Kidney epithelial cell (primary cell): Measurements from ENCODE around the gene ADRA2C. TPM values are rescaled to one million over a fixed set of nuclear protein-coding genes. Genes with fewer than 3 reads are reported as not detected.

Experiments
- DNase-seq: peaks from one replicate; pipeline ENCODE4 v3.0.0-alpha.2; 2010; ENCODE audit warnings: low read depth
- H3K27me3 ChIP-seq: 2 replicates; pipeline ENCODE4 v1.6.0; 2011; ENCODE audit warnings: low read length; ENCODE audit not compliant: control insufficient read depth, insufficient read depth
- H3K36me3 ChIP-seq: 2 replicates; pipeline ENCODE4 v1.5.1; 2011; ENCODE audit warnings: low read length; ENCODE audit not compliant: control insufficient read depth, insufficient read depth
- H3K4me3 ChIP-seq: 2 replicates; pipeline ENCODE4 v1.5.1; 2011; ENCODE audit warnings: low read depth, mild to moderate bottlenecking, control low read depth, low read length
- CTCF ChIP-seq: IDR thresholded peaks from 2 replicates; pipeline ENCODE4 v1.5.1; 2011; ENCODE audit warnings: mild to moderate bottlenecking, moderate library complexity, low read length, control low read depth, inconsistent platforms; ENCODE audit not compliant: insufficient read depth, poor library complexity, severe bottlenecking
- total RNA-seq: library from RNA; depleted of rRNA; stranded (reverse); fragments of >200 nt; gene quantifications from 2 replicates; pipeline ENCODE4 v1.2.3, GENCODE V29; 2015

ADRA2C gene
- total RNA-seq, 1 donor from 2014 or later: 1.0 TPM

- no peak for TF ChIP-seq CTCF
- H3K4me3 ChIP-seq: no peak overlapping the region
- no peak for DNase-seq
- no peaks in the 10 kb centered on the region for H3K36me3 ChIP-seq
- H3K27me3 ChIP-seq: peaks cover 6% of the 10 kb centered on the region
These were observed 36.6 kb downstream of the ADRA2C start for GRCh38 chr4:3802571-3803474.

DNA sequence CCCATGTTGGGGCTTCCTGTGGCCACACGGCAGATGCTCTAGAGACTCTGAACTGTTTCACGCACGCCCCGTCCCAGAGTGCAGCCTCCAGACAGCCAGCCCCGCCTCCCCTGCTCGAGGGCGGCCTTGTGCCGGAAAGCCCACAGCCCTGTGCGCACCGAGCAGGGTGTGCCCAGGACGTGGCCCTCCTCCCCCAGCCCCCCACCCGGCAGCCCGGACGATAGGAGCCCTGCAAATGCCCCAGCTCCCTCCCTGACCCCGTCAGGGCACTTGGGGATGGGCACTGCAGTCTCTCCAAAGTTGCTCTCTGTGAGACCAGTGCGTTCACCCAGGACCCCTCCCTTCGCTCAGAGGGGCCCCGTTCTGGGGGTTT, 37.3 kb downstream of the ADRA2C start:
- no peak overlapping the region for H3K4me3 ChIP-seq

GRCh38 chr4:3803946-3804345, 37.8 kb downstream of the ADRA2C start:
- Histone ChIP-seq H3K36me3 (no peaks in the 10 kb centered on the region), H3K27me3 (peaks cover 6% of the 10 kb centered on the region), H3K4me3 (no peak overlapping the region)
- TF ChIP-seq CTCF: no peak
- no peak for DNase-seq

More for the DNA sequence above, 37.3 kb downstream of the ADRA2C start:
- Histone ChIP-seq H3K27me3 (peaks cover 6% of the 10 kb centered on the region), H3K36me3 (no peaks in the 10 kb centered on the region)
- TF ChIP-seq CTCF: no peak
- DNase-seq: no peak

GRCh38 chr4:3805026-3805425, 38.8 kb downstream of the ADRA2C start:
- peaks cover 6% of the 10 kb centered on the region for H3K27me3 ChIP-seq
- TF ChIP-seq CTCF: no peak

DNA sequence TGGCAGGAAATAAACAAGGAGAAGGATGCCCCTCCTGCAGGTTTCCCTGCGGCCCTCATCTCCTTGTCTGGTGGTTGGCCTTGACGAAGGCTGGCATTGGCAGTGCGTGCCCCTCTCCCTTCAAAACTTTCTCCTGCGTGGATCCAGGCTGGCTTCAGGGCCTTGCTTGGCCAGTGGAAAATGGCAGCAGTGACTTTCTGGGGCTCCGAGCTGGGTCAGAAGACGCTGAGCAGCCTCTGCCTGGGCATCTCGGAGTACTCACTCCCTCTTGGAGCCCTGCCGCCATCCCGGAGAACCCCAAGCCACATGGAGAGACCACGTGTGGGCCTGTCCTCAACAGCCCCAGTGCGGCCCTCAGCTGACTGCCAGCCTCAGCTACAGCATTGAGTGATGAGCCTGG, 39.5 kb downstream of the ADRA2C start:
- Histone ChIP-seq H3K4me3 (no peak overlapping the region), H3K36me3 (no peaks in the 10 kb centered on the region), H3K27me3 (peaks cover 3% of the 10 kb centered on the region)
- TF ChIP-seq CTCF: no peak
- DNase-seq: no peak

More at GRCh38 chr4:3805026-3805425, 38.8 kb downstream of the ADRA2C start:
- no peak overlapping the region for H3K4me3 ChIP-seq
- H3K36me3 ChIP-seq: no peaks in the 10 kb centered on the region
- DNase-seq: no peak
